HEK293 (cell line): ENCODE data around the gene RNF44.

Experiments used
- CTCF ChIA-PET: fragments of 350-600 bp; formaldehyde crosslinking; extraction: SDS; loops from one replicate; lab custom pipeline; 2021; ENCODE audit warnings: antibody characterized with exemption; lab: Yijun Ruan, JAX
- POLR2A ChIA-PET: fragments of 300-600 bp; formaldehyde crosslinking; extraction: SDS; loops from one replicate; lab custom pipeline; 2020; ENCODE audit warnings: antibody characterized with exemption, inconsistent platforms; lab: Yijun Ruan, JAX
- H3K27ac ChIP-seq: fragments of 200-500 bp; sonication (Bioruptor generic); 2 replicates; pipeline ENCODE4 v1.5.1; 2014; ENCODE audit warnings: low read depth, low read length, control low read depth, inconsistent platforms; ENCODE audit errors: extremely low read depth
- H3K36me3 ChIP-seq, 2 experiments: fragments of 200-500 bp in 1 of 2; sonication (Bioruptor generic) in 1 of 2; 1 replicate in 1 of 2; 2 replicates in 1 of 2; pipeline ENCODE4 v1.5.1; 2014 to 2017; ENCODE audit warnings: inconsistent platforms in 2 of 2, low read length in 2 of 2; ENCODE audit not compliant: control insufficient read depth in 2 of 2, insufficient read depth in 1 of 2
- H3K4me1 ChIP-seq: fragments of 200-500 bp; sonication (Bioruptor generic); 2 replicates; pipeline ENCODE4 v1.5.1; 2014; ENCODE audit warnings: mild to moderate bottlenecking, low read length, inconsistent platforms; ENCODE audit not compliant: control insufficient read depth, insufficient read depth
- H3K4me3 ChIP-seq: 2 replicates; pipeline ENCODE4 v1.5.1; 2011; ENCODE audit warnings: low read depth, mild to moderate bottlenecking, control low read depth, low read length, moderate library complexity
- H3K9me3 ChIP-seq: fragments of 200-500 bp; sonication (Bioruptor generic); 2 replicates; pipeline ENCODE4 v1.5.1; 2014; ENCODE audit warnings: low read depth, low read length, inconsistent platforms; ENCODE audit not compliant: control insufficient read depth, insufficient read depth
- ATF2 ChIP-seq: fragments of 450-650 bp; formaldehyde crosslinking; IDR thresholded peaks from 2 replicates; pipeline ENCODE4 v1.5.1; 2016; ENCODE audit warnings: missing biosample characterization, missing genetic modification characterization, low read depth
- CTCF ChIP-seq: fragments of 450-650 bp; formaldehyde crosslinking; IDR thresholded peaks from 2 replicates; pipeline ENCODE4 v1.5.1; 2016; ENCODE audit warnings: missing biosample characterization, missing genetic modification characterization
- INSM2 ChIP-seq: fragments of 450-650 bp; formaldehyde crosslinking; IDR thresholded peaks from 2 replicates; pipeline ENCODE4 v1.5.1; 2016; ENCODE audit warnings: missing biosample characterization, missing genetic modification characterization
- PRDM10 ChIP-seq: fragments of 450-650 bp; formaldehyde crosslinking; IDR thresholded peaks from 2 replicates; pipeline ENCODE4 v1.5.1; 2016; ENCODE audit warnings: missing biosample characterization, missing genetic modification characterization
- YY2 ChIP-seq: fragments of 450-650 bp; formaldehyde crosslinking; IDR thresholded peaks from 2 replicates; pipeline ENCODE4 v1.5.1; 2016; ENCODE audit warnings: missing biosample characterization, missing genetic modification characterization
- ZBTB1 ChIP-seq: fragments of 450-650 bp; formaldehyde crosslinking; IDR thresholded peaks from 2 replicates; pipeline ENCODE4 v1.5.1; 2016; ENCODE audit warnings: missing biosample characterization, missing genetic modification characterization
- ZBTB21 ChIP-seq: fragments of 450-650 bp; formaldehyde crosslinking; IDR thresholded peaks from 2 replicates; pipeline ENCODE4 v1.5.1; 2017; ENCODE audit warnings: missing biosample characterization, missing genetic modification characterization
- ZFP3 ChIP-seq: fragments of 450-650 bp; formaldehyde crosslinking; IDR thresholded peaks from 2 replicates; pipeline ENCODE4 v1.5.1; 2016; ENCODE audit warnings: low read depth, missing biosample characterization, missing genetic modification characterization
- ZNF19 ChIP-seq: fragments of 450-650 bp; formaldehyde crosslinking; IDR thresholded peaks from 2 replicates; pipeline ENCODE4; 2016; ENCODE audit warnings: missing biosample characterization, missing genetic modification characterization, low read depth
- ZNF561 ChIP-seq: fragments of 450-650 bp; IDR thresholded peaks from 2 replicates; pipeline ENCODE4 v1.5.1; 2018; ENCODE audit warnings: missing biosample characterization, missing genetic modification characterization, borderline replicate concordance
- ZNF704 ChIP-seq: fragments of 450-650 bp; formaldehyde crosslinking; IDR thresholded peaks from 2 replicates; pipeline ENCODE4 v1.5.1; 2016; ENCODE audit warnings: missing biosample characterization, missing genetic modification characterization
- ZNF76 ChIP-seq: fragments of 450-650 bp; formaldehyde crosslinking; IDR thresholded peaks from 2 replicates; pipeline ENCODE4; 2016; ENCODE audit warnings: low read depth, missing biosample characterization, missing genetic modification characterization, borderline replicate concordance
- ZNF830 ChIP-seq: fragments of 450-650 bp; IDR thresholded peaks from 2 replicates; pipeline ENCODE4 v1.5.0; 2018; ENCODE audit warnings: missing biosample characterization, missing genetic modification characterization, low read depth, mild to moderate bottlenecking, moderate library complexity

RNF44 gene

GRCh38 chr5:176557846-176558245 is 20.6 kb upstream of the RNF44 start:
- Histone ChIP-seq H3K4me1 (no peaks in the 10 kb centered on the region), H3K27ac (no peak overlapping the region), H3K9me3 (no peaks in the 10 kb centered on the region), H3K36me3 (no peaks in the 10 kb centered on the region; a peak in 1 of 3 replicates), H3K4me3 (no peak overlapping the region)
- CTCF ChIA-PET = interaction anchor here (0.6 kb wide), 1 partner anchor 28 kb away, joined by 4 read pairs; no protein-coding TSS in a partner anchor
- POLR2A ChIA-PET = interaction anchor here (0.7 kb wide), 1 partner anchor 9 kb away, joined by 6 read pairs; the partner anchor contains the start of gene CDHR2
- no peak for TF ChIP-seq CTCF (tag by site-specific recombination)
- no peak for TF ChIP-seq ZNF830 (tag by site-specific recombination)
- TF ChIP-seq ZFP3 (tag by site-specific recombination) = no peak
- no peak for TF ChIP-seq ZNF704 (tag by site-specific recombination)
- no peak for TF ChIP-seq YY2 (tag by site-specific recombination)
- no peak for TF ChIP-seq ATF2 (tag by site-specific recombination)
- TF ChIP-seq ZNF561 (tag by site-specific recombination) = no peak
- TF ChIP-seq ZBTB1 (tag by site-specific recombination) = no peak
- TF ChIP-seq PRDM10 (tag by site-specific recombination) = no peak
- no peak for TF ChIP-seq ZNF19 (tag by site-specific recombination)
- TF ChIP-seq INSM2 (tag by site-specific recombination) = no peak
- no peak for TF ChIP-seq ZBTB21
- no peak for TF ChIP-seq ZNF76 (tag by site-specific recombination)
